Skeletal muscle tissue (tissue), 4 donors: ENCODE results near the gene ISG15. TPM values are rescaled to one million over a fixed set of nuclear protein-coding genes. Genes with fewer than 3 reads are reported as not detected.

ENCODE experiments used
- H3K27ac ChIP-seq: one replicate; pipeline ENCODE4 v1.7.0; 2013; ENCODE audit warnings: mild to moderate bottlenecking, low read depth, low read length, inconsistent platforms
- H3K27me3 ChIP-seq, 3 donors: one replicate each; pipeline ENCODE4 v1.7.0; 2013; ENCODE audit warnings: low read length in 3 of 3; ENCODE audit not compliant: control insufficient read depth in 3 of 3, insufficient read depth in 3 of 3
- H3K36me3 ChIP-seq, 3 donors: one replicate each; pipeline ENCODE4 v1.7.0; 2013; ENCODE audit warnings: low read length in 3 of 3; ENCODE audit not compliant: control insufficient read depth in 3 of 3, insufficient read depth in 3 of 3
- H3K4me1 ChIP-seq, 3 donors: one replicate each; pipeline ENCODE4 v1.7.0; 2013; ENCODE audit warnings: low read length in 3 of 3, mild to moderate bottlenecking in 3 of 3; ENCODE audit not compliant: control insufficient read depth in 3 of 3, insufficient read depth in 3 of 3
- H3K4me3 ChIP-seq, 3 donors: one replicate each; pipeline ENCODE4 v1.7.0; 2013; ENCODE audit warnings: low read length in 3 of 3
- H3K9ac ChIP-seq, 3 donors: one replicate each; pipeline ENCODE4 v1.7.0; 2013; ENCODE audit warnings: low read length in 3 of 3, mild to moderate bottlenecking in 3 of 3, moderate library complexity in 2 of 3, low read depth in 1 of 3
- H3K9me3 ChIP-seq, 3 donors: one replicate each; pipeline ENCODE4 v1.7.0; 2013; ENCODE audit warnings: low read length in 3 of 3; ENCODE audit not compliant: control insufficient read depth in 3 of 3
- total RNA-seq: library from RNA; depleted of rRNA; stranded (reverse); fragments of >200 nt; gene quantifications from one replicate; pipeline ENCODE4 v1.2.3, GENCODE V29; 2014
- donor health status: Osteomylitis.

ISG15 gene
- total RNA-seq, 1 donor from 2014 or later = 23.5 TPM

DNA sequence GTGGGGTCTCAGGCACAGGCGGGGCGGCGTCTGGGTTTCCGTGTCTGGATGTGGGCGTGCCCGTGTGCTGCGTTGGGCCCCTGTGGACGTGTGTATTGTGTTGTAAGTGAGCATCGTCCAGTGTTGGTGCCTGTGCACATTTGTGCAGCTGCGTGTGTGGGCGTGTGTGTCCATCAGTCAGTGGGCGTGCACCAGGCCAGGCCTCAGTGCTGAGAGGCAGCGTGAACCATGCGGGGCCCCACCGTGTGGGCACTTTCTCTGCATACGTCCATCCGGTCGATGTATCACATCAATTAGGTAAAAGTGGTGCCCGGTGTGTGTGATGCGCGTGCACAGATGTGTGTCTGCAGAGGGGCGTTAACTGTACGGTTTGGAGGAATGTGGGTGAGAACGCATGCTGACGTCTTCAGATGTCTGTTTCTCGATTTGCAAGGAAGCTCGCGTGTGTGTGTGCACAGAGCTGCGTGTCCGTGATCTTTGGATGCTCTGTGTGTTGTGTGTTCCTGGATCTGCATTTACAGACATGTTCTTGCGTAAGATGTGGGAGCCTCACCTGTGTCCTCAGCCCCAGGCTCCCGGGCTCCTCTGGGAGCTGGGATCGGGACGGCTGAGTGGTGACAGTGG, 31.3 kb downstream of the ISG15 start:
- H3K27ac ChIP-seq = no peak overlapping the region
- H3K27me3 ChIP-seq = peaks cover 7 to 14% (median 10%) of the 10 kb centered on the region in 3 donors
- no peak overlapping the region for H3K4me3 ChIP-seq
- H3K9me3 ChIP-seq = no peaks in the 10 kb centered on the region
- H3K9ac ChIP-seq = no peak overlapping the region
- peaks cover 0 to 10% (median 8%) of the 10 kb centered on the region in 3 donors for H3K4me1 ChIP-seq
- H3K36me3 ChIP-seq = peaks cover 0 to 5% (median 0%) of the 10 kb centered on the region in 3 donors

GRCh38 chr1:1045129-1045528, 31.8 kb downstream of the ISG15 start:
- H3K27me3 ChIP-seq = peaks cover 1 to 8% (median 5%) of the 10 kb centered on the region in 3 donors
- no peak overlapping the region for H3K4me3 ChIP-seq
- H3K9me3 ChIP-seq = no peaks in the 10 kb centered on the region
- peaks cover 0 to 5% (median 5%) of the 10 kb centered on the region in 3 donors for H3K4me1 ChIP-seq
- H3K9ac ChIP-seq = no peak overlapping the region
- peaks cover 0 to 5% (median 0%) of the 10 kb centered on the region in 3 donors for H3K36me3 ChIP-seq
- H3K27ac ChIP-seq = no peak overlapping the region

- peaks cover 0 to 7% (median 0%) of the 10 kb centered on the region in 3 donors for H3K36me3 ChIP-seq
- no peak overlapping the region for H3K27ac ChIP-seq
- no peaks in the 10 kb centered on the region for H3K9me3 ChIP-seq
- H3K4me3 ChIP-seq = no peak overlapping the region
- H3K4me1 ChIP-seq = no peaks in the 10 kb centered on the region
- no peak overlapping the region for H3K9ac ChIP-seq
- H3K27me3 ChIP-seq = peaks cover 0 to 3% (median 0%) of the 10 kb centered on the region in 3 donors
Measured at GRCh38 chr1:1046243-1046642, 32.9 kb downstream of the ISG15 start.

DNA sequence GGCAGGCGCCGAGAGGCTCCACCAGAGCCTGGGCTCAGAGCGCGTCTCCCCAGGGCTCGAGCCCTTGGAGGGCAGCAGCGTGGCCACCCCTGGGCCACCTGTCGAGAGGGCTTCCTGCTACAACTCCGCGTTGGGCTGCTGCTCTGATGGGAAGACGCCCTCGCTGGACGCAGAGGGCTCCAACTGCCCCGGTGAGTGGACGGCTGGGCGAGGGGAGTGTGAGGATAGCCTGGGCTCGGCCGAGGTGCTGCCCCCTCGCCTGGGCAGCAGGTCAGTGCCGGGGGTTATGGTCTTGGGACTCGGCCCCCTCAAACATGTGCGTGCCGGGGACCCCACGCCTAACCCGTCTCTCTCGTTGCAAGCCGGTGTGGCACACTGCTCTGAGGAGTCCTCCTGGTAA, 33.5 kb downstream of the ISG15 start:
- no peaks in the 10 kb centered on the region for H3K9me3 ChIP-seq
- no peak overlapping the region for H3K4me3 ChIP-seq
- peaks cover 0 to 7% (median 0%) of the 10 kb centered on the region in 3 donors for H3K36me3 ChIP-seq
- H3K4me1 ChIP-seq = no peaks in the 10 kb centered on the region
- no peak overlapping the region for H3K9ac ChIP-seq
- no peak overlapping the region for H3K27ac ChIP-seq
- H3K27me3 ChIP-seq = peaks cover 0 to 3% (median 0%) of the 10 kb centered on the region in 3 donors

DNA sequence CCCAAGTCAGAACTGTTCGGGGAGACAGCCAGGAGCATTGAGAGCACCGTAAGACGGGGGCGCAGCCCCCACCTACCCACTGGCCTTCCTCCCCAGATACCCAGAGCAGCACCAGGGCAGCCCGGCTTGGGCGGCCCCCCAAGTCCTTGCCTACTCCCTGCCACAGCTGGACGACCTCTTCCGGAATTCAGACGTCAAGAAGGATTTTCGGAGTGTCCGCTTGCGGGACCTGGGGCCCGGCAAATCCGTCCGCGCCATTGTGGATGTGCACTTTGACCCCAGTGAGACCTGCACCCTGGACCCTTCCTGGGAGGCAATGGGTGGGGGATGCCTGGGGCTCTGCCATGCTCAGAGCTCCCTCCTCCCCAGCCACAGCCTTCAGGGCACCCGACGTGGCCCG, 34.1 kb downstream of the ISG15 start:
- Histone ChIP-seq H3K27me3 (no peaks in the 10 kb centered on the region), H3K4me3 (no peak overlapping the region), H3K36me3 (peaks cover 0 to 7% (median 0%) of the 10 kb centered on the region in 3 donors), H3K9me3 (no peaks in the 10 kb centered on the region), H3K4me1 (no peaks in the 10 kb centered on the region), H3K9ac (no peak overlapping the region), H3K27ac (no peak overlapping the region)

- Histone ChIP-seq H3K9ac (no peak overlapping the region), H3K27me3 (no peaks in the 10 kb centered on the region), H3K9me3 (no peaks in the 10 kb centered on the region), H3K36me3 (peaks cover 0 to 7% (median 1%) of the 10 kb centered on the region in 3 donors), H3K4me1 (no peaks in the 10 kb centered on the region), H3K4me3 (no peak overlapping the region), H3K27ac (no peak overlapping the region)
Measured at GRCh38 chr1:1047963-1048362, 34.7 kb downstream of the ISG15 start.

GRCh38 chr1:1048765-1049164, 35.5 kb downstream of the ISG15 start:
- Histone ChIP-seq H3K27me3 (no peaks in the 10 kb centered on the region), H3K4me3 (no peak overlapping the region), H3K4me1 (no peaks in the 10 kb centered on the region), H3K27ac (no peak overlapping the region), H3K9me3 (no peaks in the 10 kb centered on the region), H3K9ac (no peak overlapping the region), H3K36me3 (peaks cover 0 to 7% (median 2%) of the 10 kb centered on the region in 3 donors)

DNA sequence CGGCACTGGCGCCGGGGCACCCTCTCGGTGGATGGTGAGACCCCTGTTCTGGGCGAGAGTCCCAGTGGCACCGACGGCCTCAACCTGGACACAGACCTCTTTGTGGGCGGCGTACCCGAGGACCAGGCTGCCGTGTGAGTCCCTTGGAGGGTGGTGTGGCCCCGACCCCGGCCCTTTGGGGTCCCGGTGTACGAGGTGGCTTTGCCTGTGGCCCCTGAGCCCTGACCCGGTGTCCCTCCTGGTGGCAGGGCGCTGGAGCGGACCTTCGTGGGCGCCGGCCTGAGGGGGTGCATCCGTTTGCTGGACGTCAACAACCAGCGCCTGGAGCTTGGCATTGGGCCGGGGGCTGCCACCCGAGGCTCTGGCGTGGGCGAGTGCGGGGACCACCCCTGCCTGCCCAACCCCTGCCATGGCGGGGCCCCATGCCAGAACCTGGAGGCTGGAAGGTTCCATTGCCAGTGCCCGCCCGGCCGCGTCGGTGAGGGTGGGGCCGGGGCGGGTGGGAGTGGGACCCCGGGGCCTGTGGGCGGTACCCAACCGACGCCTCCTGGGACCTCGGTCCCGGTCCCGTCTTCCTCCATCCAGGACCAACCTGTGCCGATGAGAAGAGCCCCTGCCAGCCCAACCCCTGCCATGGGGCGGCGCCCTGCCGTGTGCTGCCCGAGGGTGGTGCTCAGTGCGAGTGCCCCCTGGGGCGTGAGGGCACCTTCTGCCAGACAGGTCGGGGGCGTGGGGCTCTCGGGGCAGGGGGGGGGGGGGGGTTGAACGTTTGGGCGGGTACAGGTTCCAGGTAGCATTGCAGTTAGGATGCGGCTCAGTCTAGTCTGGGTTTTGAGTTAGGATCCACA, 36.2 kb downstream of the ISG15 start:
- Histone ChIP-seq H3K27me3 (no peaks in the 10 kb centered on the region), H3K36me3 (peaks cover 0 to 3% (median 2%) of the 10 kb centered on the region in 3 donors), H3K4me1 (no peaks in the 10 kb centered on the region), H3K9ac (no peak overlapping the region), H3K4me3 (no peak overlapping the region), H3K9me3 (no peaks in the 10 kb centered on the region), H3K27ac (no peak overlapping the region)

GRCh38 chr1:1050577-1051052, 37.3 kb downstream of the ISG15 start:
- H3K27ac ChIP-seq = no peak overlapping the region
- no peaks in the 10 kb centered on the region for H3K27me3 ChIP-seq
- H3K9me3 ChIP-seq = no peaks in the 10 kb centered on the region
- no peak overlapping the region for H3K4me3 ChIP-seq
- no peaks in the 10 kb centered on the region for H3K4me1 ChIP-seq
- H3K36me3 ChIP-seq = peaks cover 0 to 2% (median 2%) of the 10 kb centered on the region in 3 donors
- H3K9ac ChIP-seq = no peak overlapping the region
